OCI-LY1 (cell line): Measurements from ENCODE around the gene RALGPS2.

ENCODE experiments used
- H2AFZ ChIP-seq: fragments of 200-600 bp; sonication (generic), shearing (Covaris generic); 2 replicates; pipeline ENCODE4 v1.6.0; 2014; ENCODE audit warnings: antibody characterized with exemption, mild to moderate bottlenecking, low read length
- H3F3A ChIP-seq: fragments of 200-600 bp; sonication (generic), shearing (Covaris generic); 2 replicates; pipeline ENCODE4 v1.6.0; 2014; ENCODE audit warnings: mild to moderate bottlenecking, antibody characterized with exemption, low read length, moderate library complexity; ENCODE audit not compliant: insufficient read depth
- H3K27ac ChIP-seq: fragments of 200-600 bp; sonication (generic); 2 replicates; pipeline ENCODE4 v1.5.1; 2014; ENCODE audit warnings: low read length, mixed run types, mild to moderate bottlenecking, low read depth; ENCODE audit not compliant: poor library complexity, severe bottlenecking
- H3K27me3 ChIP-seq: fragments of 200-600 bp; sonication (generic); 2 replicates; pipeline ENCODE4 v1.6.0; 2014; ENCODE audit warnings: antibody characterized with exemption, mild to moderate bottlenecking, low read length, moderate library complexity; ENCODE audit not compliant: insufficient read depth
- H3K36me3 ChIP-seq: fragments of 200-600 bp; sonication (generic); 2 replicates; pipeline ENCODE4 v1.6.1; 2014; ENCODE audit warnings: mild to moderate bottlenecking, antibody characterized with exemption, low read length, moderate library complexity, mixed read lengths; ENCODE audit not compliant: insufficient read depth
- H3K4me1 ChIP-seq: fragments of 200-600 bp; sonication (generic); 2 replicates; pipeline ENCODE4 v1.5.1; 2014; ENCODE audit warnings: mild to moderate bottlenecking, low read length, moderate library complexity; ENCODE audit not compliant: insufficient read depth, severe bottlenecking
- H3K4me2 ChIP-seq: fragments of 200-600 bp; sonication (generic), shearing (Covaris generic); 2 replicates; pipeline ENCODE4 v1.6.1; 2014; ENCODE audit warnings: low read length
- H3K4me3 ChIP-seq: fragments of 200-600 bp; sonication (generic); 2 replicates; pipeline ENCODE4 v1.5.1; 2014; ENCODE audit warnings: low read length, low read depth, mild to moderate bottlenecking, mixed read lengths; ENCODE audit not compliant: poor library complexity, severe bottlenecking
- H3K79me2 ChIP-seq: fragments of 200-600 bp; shearing (Covaris generic); 2 replicates; pipeline ENCODE4 v1.6.1; 2016; ENCODE audit warnings: mixed run types, low read length, mixed read lengths; ENCODE audit not compliant: insufficient read depth
- H3K9ac ChIP-seq: fragments of 200-600 bp; sonication (generic), shearing (Covaris generic); 2 replicates; pipeline ENCODE4 v1.6.1; 2014; ENCODE audit warnings: mild to moderate bottlenecking, low read length, mixed read lengths
- H3K9me2 ChIP-seq: fragments of 200-600 bp; sonication (generic), shearing (Covaris generic); 2 replicates; pipeline ENCODE4 v1.6.1; 2014; ENCODE audit warnings: low read depth, mild to moderate bottlenecking, low read length, mixed read lengths
- H3K9me3 ChIP-seq: fragments of 200-600 bp; shearing (Covaris generic); 2 replicates; pipeline ENCODE4 v1.6.1; 2014; ENCODE audit warnings: low read length, mixed read lengths
- H4K20me1 ChIP-seq: fragments of 200-600 bp; sonication (generic), shearing (Covaris generic); 2 replicates; pipeline ENCODE4 v1.6.0; 2016; ENCODE audit warnings: mild to moderate bottlenecking, low read length; ENCODE audit not compliant: insufficient read depth
- CTCF ChIP-seq: fragments of 200-600 bp; sonication (generic), shearing (Covaris generic); IDR thresholded peaks from 2 replicates; pipeline ENCODE4 v1.5.1; 2017; ENCODE audit warnings: mild to moderate bottlenecking, antibody characterized with exemption, low read length, moderate library complexity, mixed read lengths
- EZH2 ChIP-seq: fragments of 200-600 bp; sonication (generic), shearing (Covaris generic); IDR thresholded peaks from 2 replicates; pipeline ENCODE4 v1.8.0; 2017; ENCODE audit warnings: borderline replicate concordance, mixed run types, mild to moderate bottlenecking, antibody characterized with exemption, low read length, moderate library complexity, mixed read lengths

RALGPS2 gene

GRCh38 chr1:178772952-178773351 is 47.9 kb downstream of the RALGPS2 start:
- H3K36me3 ChIP-seq, result peaks cover 87% of the 10 kb centered on the region
- no peak overlapping the region for H3K9ac ChIP-seq
- H3K9me2 ChIP-seq, result no peaks in the 10 kb centered on the region
- H3K27me3 ChIP-seq, result no peaks in the 10 kb centered on the region
- no peak overlapping the region for H3K4me2 ChIP-seq
- H4K20me1 ChIP-seq, result 0 out of 2 replicates have a peak, but pooled peaks cover 7% of the 10 kb centered on the region
- H3K4me1 ChIP-seq, result no peaks in the 10 kb centered on the region
- H3K4me3 ChIP-seq, result no peak overlapping the region
- peaks cover 86% of the 10 kb centered on the region for H3K79me2 ChIP-seq
- 0 out of 2 replicates have a peak, but pooled peaks cover 4% of the 10 kb centered on the region for H3K9me3 ChIP-seq
- TF ChIP-seq EZH2 (no peak), CTCF (no peak)
- no peak overlapping the region for H3K27ac ChIP-seq
- 0 out of 2 replicates have a peak, but pooled peaks cover 4% of the 10 kb centered on the region for H3F3A ChIP-seq
- H2AFZ ChIP-seq, result no peak overlapping the region

- peaks cover 81% of the 10 kb centered on the region for H3K36me3 ChIP-seq
- 0 out of 2 replicates have a peak, but pooled peaks cover 4% of the 10 kb centered on the region for H3F3A ChIP-seq
- peaks cover 80% of the 10 kb centered on the region for H3K79me2 ChIP-seq
- H3K4me2 ChIP-seq, result no peak overlapping the region
- H3K9me3 ChIP-seq, result 0 out of 2 replicates have a peak, but pooled peaks cover 4% of the 10 kb centered on the region
- no peaks in the 10 kb centered on the region for H3K27me3 ChIP-seq
- no peak overlapping the region for H2AFZ ChIP-seq
- H3K4me1 ChIP-seq, result no peaks in the 10 kb centered on the region
- H4K20me1 ChIP-seq, result 0 out of 2 replicates have a peak, but pooled peaks cover 7% of the 10 kb centered on the region
- no peak overlapping the region for H3K9ac ChIP-seq
- TF ChIP-seq EZH2, result no peak
- no peak; the same call in none of the 2 replicates for TF ChIP-seq CTCF
- H3K27ac ChIP-seq, result no peak overlapping the region
- no peak overlapping the region for H3K4me3 ChIP-seq
- H3K9me2 ChIP-seq, result no peaks in the 10 kb centered on the region
These were observed 49.2 kb downstream of the RALGPS2 start for GRCh38 chr1:178774263-178774662.

GRCh38 chr1:178776553-178776952 is 51.5 kb downstream of the RALGPS2 start:
- no peaks in the 10 kb centered on the region for H3K9me2 ChIP-seq
- H3K36me3 ChIP-seq, result peaks cover 79% of the 10 kb centered on the region
- 0 out of 2 replicates have a peak, but pooled peaks cover 7% of the 10 kb centered on the region for H4K20me1 ChIP-seq
- 0 out of 2 replicates have a peak, but pooled peaks cover 4% of the 10 kb centered on the region for H3K9me3 ChIP-seq
- peaks cover 77% of the 10 kb centered on the region for H3K79me2 ChIP-seq
- no peak overlapping the region for H3K4me3 ChIP-seq
- H3K9ac ChIP-seq, result no peak overlapping the region
- H3K27ac ChIP-seq, result no peak overlapping the region
- no peak overlapping the region for H2AFZ ChIP-seq
- TF ChIP-seq CTCF, result no peak
- TF ChIP-seq EZH2, result no peak
- H3K4me1 ChIP-seq, result no peaks in the 10 kb centered on the region
- peaks cover 7% of the 10 kb centered on the region; the same call in 1 of the 2 replicates for H3F3A ChIP-seq
- no peaks in the 10 kb centered on the region for H3K27me3 ChIP-seq
- H3K4me2 ChIP-seq, result no peak overlapping the region
